Activated T-cell treated with anti-CD3 and anti-CD28 coated beads for 1 hour (primary cell): ENCODE data around the gene USP32.
"Not testable (repeated sequence)": the region's sequence is repeated elsewhere in the genome, so short reads cannot be mapped to it uniquely, and the experiment has no call there.

Experiments used
- DNase-seq: peaks from one replicate; pipeline ENCODE4 v3.0.0-alpha.2; 2020; ENCODE audit warnings: low read depth

The USP32 gene

DNA sequence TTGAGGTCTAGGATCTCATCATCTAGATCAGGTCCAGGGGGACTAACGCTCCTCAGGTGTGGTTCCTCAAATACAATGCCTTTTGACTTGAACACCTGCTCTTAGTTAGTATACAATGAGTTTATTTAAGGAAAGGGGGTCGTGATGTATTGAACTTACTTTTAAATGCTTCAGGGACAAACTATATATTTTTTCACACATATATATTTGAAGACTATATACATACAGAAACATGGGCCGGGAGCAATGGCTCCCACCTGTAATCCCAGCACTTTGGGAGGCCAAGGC is 11.5 kb upstream of the USP32 start:
- no peak for DNase-seq

DNA sequence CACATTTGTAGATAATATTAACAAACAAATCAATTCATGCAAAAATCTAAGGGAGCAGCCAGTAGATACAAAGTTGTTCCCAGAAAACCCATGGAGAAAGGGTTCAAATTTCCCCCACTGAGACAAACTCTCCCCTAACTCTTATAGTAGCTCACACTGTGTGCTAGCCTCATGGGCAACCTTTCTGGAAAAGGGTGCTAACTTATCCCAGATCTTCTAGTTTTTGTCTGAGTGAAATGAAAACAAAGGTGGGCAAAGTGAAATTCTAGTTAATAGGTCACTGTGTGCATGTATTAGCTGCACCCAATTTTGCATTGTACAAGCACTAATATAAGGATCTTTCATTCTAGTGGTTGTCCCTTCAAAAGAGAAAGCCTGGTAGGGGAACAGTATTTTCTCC is 9.9 kb upstream of the USP32 start:
- no peak for DNase-seq

DNA sequence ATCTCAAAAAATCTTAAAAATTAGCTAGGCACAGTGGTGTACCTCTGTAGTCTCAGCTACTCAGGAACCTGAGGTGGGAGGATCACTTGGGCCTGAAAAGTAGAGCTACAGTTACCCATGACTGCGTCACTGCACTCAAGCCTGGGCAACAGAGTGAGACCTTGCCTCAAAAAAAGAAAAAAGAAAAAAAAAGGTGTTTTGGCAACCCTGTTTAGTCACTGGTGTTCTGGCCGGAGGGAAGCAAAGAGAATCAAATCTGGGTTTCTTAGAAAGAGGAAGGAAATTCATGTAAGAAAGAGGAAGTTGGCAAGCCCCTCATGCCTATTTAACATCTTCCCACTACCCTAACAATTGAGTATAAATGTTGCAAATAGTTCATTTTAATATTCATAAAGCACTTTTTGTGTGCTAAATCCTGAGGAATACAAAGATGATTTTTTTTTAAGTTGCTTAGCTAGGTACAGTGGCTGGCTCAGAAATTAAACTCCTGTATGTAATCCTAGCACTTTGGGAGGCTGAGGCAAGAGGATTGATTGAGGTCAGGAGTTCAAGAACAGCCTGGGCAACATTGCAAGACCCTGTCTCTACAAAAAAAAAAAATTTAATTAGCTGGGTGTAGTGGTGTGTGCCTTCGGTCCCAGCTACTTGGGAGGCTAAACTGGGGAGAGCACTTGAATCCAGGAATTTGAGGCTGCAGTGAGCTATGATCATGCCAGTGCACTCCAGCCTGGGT is 6.5 kb upstream of the USP32 start:
- no peak for DNase-seq

DNA sequence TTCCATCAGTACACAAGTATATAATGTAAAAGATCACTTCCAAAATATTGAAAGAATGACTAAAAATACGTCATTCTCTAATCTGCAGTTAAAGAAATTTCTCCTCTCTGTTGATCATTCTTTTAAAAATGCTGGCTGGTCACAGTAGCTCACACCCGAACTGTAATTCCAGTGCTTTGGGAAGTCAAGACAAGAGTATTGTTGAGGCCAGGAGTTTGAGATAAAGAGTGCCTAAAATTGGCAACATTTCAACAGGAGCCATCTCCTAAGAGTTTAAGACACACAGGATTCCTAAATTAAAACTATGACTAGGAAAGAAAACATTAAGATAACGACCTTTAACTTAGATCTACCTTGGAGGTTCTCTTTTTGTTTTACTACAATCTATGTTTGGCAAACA is 4.5 kb upstream of the USP32 start:
- DNase-seq: no peak

DNA sequence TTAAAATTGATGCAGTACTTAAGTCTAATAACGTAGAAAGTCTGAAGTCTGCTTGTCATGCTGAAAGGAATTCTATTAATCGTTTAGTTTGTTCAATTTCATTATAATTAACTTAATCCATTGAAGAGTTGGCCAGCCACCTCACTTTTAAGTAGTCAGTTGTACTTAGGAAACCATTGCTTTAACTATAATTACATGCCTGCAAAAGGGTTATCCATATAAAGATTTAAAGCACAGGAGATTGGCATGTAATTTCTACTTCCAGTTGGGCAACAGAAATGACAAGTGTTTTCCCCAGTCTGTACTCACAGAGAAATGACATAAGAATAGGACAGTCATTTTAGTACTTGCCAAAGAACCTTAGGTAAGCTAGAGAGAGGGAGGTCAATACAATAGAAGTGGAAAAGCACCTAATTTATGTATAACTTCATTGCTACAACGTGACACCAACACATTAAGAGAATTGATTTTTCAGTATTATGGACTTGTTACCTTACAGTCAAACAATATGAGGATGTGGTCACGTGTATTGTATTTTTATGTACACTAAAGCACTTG is 3.7 kb upstream of the USP32 start:
- no peak for DNase-seq

DNA sequence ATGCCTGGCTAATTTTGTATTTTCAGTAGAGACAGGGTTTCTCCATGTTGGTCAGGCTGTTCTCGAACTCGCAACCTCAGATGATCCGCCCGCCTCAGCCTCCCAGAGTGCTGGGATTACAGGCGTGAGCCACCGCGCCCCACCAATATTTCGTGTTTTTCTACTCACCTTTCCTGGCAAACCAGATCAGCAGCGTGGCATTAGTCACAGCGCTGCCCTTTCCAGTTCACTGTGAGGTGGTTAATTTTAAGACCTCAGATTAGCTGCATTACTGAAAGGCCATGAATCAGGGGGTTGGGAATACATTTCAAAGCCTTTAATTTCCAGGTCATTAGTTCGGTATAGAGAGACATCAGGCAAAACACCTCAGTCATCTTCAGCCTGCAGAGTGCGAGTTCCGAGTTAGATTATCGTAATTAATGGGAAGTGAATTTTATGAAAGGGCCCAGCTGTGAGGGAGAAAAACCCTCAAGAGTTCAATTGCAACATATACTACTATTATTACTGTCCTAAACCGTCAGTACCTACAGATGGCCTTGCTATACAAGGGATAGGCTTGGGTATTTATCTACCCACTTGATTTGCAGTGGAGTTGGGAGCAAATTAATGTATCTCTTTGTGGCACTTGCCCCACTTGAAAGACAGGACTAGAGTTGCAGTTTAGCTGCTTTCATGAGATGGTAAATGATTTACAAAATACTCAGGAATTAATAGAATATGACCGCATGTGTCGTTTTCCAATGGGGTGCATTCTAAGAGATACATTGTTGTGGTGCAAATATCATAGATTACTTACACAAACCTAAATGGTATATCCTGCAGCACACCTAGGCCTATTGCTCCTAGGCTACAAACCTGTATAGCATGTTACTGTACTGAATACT is 2.1 kb upstream of the USP32 start:
- no peak for DNase-seq

DNA sequence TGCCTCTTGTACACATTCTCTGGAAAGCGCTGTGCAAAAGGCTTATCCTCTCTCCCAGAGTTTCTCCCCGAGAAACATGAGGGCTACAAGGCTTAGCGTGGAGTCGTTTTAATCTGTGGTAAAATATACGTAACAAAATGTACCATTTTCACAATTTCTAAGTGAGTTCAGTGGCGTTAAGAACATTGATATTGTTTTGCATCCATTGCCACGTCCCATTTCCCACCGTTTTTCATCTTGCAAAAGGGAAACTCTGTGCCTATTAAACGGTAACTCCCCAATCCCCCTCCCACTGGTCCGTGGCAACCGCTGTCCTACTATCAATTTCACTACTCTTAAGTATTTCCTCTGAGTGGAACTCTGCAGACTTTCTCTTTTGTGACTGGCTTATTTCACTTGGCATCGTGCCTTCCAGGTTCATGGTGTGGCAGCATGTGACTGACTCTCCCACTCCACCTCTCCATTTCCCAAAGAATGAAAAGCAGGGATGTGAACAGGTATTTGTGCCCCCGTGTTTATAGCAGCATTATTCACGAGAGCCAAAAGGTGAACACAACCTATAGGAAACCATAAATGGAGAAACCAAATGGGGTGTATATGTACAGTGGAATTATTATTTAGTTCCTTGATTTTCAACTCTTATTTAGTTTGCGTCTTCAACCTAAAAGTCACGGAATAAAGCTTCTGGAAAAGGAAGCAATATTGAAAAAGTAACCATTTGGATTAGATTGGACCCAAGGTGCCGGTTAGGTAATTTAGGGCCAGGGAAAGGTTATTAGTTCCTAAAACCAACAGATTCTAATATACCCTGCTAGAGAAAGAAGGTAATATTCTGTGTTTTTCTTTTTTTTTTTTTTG is 1.1 kb upstream of the USP32 start:
- no peak for DNase-seq

DNA sequence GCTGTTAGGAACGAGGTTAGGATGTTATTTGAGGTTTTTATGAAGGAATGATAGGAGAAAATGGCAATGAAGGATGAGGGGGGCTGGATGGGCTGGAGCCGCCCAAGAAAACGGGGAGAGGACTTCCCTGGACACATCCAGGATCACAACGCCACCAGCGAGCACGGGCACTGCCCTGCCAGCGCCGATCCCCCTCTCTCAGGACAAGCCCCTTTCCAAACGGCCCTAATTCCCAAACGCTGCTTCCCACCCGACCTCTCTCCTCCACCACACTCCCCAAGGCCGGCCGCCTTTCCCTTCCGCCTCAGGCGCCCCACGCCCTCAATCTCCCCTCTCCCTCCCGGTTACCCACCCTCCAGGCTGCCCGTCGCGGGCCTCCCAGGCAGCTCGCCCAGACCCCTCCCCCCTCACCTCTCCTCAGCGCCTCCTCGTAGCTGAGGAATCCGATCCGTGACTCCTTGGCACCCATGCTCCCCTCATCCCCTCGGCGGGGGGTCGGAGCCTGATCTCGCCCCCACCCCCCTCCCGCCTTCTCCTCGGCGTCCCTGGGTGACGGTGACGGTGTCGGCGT is 377 bp downstream of the USP32 start:
- no peak for DNase-seq

DNA sequence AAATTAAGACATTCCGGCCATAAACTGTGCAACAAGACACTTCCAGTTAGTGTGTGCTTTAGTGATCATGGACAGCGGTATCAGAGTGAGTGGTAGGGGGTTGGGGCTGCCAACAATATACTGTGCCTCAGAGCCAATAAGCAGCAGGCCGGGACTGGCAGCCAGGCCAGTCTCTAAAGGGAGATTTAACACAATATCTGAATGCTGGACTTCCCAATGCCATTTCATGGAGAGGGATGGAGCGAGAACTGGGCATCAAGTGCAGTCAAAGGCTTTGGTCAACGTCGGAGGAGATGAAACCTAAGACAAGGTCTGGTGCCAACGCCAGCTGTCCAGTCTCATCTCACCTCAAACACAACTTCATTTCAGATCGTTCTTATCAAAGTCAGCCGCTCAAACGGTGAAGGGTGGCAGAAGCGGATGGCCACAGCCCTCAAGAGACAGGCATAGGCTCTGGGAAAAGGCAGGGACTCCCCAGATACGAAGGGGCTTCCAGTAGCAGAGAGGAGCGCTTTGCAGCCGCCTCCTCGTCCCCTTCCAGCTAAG is 935 bp downstream of the USP32 start:
- DNase-seq: peak; percentile 17

DNA sequence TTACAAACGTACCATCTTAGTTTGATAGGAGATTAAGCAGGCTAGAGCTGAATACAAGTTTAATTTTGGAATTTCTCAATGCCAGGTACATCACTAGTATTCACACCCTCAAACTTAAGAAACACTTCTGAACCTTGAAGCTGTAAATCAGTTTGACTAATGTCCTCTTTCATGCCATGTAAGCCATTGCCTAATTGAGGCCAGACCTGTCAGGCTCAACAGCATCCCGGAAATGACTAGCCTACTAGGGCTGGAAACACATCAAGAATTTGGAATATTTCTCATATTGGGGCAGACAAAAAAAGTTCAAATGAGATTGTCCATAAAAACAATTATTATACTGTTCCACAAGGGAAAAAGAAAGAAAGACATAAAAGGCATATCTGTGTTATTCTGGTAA is 1.7 kb downstream of the USP32 start:
- no peak for DNase-seq

DNA sequence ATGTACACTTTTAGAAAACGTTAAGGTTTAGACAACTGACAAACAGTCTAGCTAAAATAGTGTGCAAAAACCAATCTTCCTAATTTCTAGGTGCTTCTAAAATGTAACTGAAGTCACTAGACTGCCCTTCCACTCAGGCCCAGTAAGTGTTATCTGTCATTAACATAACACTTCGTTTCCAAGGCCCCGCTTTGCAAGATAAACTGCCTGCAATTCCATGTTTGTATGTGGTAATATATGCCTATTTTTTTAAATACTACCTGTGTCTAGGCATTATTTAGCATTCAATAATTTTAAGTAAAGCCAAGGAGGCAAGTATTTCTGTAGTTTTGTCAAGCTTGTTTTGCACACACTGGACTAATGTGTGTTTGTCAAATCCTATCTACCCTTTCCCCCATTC is 3.2 kb downstream of the USP32 start:
- no peak for DNase-seq

DNA sequence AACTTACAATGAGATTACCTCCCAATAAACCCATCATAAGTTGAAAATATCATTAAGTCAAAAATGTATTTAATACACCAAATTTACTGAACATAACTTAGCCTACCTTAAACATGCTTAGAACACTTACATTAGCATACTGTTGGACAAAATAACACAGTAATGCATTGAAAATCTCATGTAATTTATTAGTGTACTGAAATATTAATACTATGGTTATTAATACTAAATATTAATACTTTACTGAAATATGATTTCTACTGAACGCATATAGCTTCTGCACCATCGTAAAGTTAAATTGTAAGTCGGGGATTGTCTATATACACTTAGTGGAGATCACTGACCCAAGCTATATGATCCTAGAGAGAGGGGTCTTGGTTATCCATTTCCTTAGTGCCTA is 4.3 kb downstream of the USP32 start:
- no peak for DNase-seq

DNA sequence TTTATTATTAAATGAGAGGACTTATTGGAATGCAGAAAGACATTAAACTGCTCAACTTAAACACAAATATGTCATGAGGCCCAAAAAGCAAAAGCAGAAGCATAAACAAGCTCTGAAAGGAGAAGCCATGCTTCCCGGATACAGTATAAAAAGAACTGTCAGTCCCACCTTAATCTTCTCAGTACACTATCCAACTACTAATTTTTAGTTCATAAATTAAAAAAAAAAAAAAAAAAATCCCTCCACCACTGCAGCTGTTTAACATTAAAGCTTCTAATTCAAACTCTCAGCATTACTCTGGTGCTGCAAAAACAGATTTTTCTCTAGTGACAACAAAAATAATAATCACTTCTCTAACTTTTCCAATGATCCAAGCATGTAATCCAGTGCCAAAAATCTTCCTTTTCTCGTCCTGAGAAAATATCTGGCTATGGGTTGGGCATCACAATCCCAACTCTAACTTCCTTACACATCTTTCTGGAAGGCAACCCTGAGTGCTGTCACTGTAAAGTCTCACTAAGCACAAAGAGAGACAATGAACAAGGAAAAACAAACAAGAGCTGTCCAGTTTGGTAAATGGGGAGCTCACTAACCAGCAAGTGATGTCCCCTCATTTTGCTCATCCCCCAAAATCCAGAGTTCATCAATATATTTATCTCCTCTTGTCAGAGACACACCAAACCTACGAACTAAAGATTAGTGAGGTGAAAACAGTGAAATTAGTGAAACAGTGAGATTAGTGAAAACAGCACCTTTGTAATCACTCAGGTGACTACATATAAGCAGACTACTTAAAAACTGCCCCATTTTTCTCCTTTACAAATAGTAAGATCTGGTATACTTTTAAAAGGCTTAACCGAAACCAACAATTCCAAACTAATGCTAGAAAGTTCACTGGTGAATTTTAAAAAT is 5.5 kb downstream of the USP32 start:
- no peak for DNase-seq

DNA sequence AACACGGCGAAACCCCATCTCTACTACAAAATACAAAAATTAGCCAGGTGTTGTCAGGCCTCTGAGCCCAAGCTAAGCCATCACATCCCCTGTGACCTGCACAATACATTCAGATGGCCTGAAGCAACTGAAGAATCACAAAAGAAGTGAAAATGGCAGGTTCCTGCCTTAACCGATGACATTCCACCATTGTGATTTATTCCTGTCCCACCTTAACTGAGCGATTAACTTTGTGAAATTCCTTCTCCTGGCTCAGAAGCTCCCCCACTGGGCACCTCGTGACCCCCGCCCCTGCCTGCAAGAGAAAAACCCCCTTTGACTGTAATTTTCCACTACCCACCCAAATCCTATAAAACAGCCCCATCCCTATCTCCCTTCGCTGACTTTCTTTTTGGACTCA is 7.0 kb downstream of the USP32 start:
- not testable (repeated sequence) for DNase-seq

DNA sequence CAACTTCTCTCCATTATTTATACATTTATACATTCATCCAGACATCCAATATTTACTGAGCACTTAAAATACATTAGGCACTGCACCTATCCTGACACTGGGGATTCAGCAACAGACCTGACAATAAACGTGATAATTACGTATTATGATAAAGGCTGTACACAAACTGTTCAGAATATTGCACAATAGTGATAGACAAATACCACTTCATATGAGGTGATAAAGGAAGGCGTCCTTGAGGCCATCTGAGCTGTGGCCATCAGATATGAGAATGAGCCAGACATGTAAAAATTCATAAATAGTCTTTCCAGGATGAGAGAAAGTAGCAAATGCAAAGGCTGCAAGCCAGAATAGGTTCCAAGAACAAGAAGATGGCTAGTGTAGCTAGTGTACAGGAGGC is 8.6 kb downstream of the USP32 start:
- DNase-seq: no peak

DNA sequence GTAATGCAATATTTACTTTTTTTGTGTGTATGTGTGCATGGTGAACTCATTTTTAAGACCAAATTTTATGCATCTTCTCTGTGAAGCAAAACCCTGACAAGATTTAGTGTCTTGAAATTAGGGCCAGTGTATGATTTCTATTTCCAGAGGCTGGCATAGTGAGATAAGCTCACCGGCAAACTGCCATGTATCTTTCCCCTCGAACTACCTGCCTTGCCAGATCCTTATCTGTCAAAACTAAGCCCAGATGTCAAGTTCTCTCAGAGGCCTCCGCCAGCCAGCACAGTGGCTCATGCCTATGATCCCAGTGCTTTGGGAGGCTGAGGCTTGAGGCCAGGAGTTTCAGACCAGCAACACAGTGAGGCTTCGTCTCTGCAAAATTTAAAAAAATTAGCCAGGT is 10.0 kb downstream of the USP32 start:
- no peak for DNase-seq

DNA sequence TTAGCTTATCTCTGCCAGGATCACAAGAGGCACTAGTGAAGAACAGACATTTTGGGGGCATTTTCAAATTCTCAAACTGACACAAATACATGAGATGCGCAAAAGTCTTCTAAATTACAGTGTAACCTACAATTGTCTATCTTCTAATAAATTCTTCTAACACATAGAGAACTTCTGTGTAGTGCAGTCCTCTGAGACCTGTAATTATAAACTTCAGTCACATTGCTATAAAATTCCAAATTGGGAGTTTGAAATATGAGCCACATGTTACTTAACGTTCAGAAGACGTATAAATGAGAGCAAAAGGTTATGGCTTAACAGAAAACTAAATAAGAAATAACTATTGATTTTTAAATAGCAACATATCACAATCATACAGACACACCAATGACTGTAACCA is 12.5 kb downstream of the USP32 start:
- DNase-seq: not testable (repeated sequence)

DNA sequence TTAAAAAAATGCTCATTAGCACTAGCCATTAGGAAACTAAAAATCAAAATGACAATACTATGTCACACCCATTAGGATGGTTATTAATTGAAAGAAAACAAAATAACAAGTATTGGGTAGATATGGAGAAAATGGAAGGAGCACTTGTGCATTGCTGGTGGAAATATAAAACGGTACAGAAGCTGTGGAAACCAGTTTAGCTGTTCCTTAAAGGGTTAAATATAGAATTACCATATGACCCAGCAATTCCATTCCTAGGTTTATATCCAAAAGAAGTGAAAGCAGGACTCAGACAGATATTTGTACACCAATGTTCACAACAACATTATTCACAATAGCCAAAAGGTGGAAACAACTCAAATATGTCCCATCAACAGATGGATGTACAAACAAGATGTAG is 13.7 kb downstream of the USP32 start:
- DNase-seq: not testable (repeated sequence)

DNA sequence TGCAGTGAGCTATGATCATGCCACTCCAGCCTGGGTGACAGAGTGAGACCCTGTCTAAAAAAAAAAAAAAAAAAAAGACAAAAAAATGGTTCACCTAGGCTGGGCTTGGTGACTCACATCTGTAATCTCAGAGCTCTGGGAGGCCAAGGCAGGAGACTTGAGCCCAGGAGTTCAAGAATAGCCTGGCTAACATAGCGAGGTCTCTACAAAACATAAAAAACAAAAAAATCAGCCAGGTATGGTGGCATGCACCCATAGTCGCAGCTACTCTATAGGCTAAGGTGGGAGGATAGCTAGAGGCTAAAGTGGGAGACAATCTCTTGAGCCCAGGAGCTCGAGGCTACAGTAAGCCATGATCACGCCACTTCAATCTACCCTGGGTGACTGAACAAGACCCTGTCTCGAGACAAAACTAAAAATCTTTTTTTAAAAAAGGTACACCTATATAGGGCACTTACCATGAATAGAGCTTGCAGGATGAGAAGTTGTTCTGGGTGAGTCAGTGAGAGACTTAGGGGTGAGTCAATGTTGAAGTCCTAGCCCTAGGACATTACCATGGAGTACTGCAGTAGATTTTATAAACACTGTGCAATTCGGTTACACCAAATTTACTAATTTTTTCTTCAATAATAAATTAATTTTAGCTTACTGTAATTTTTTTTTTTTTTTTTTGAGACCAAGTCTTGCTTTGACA is 19.0 kb downstream of the USP32 start:
- no peak for DNase-seq

DNA sequence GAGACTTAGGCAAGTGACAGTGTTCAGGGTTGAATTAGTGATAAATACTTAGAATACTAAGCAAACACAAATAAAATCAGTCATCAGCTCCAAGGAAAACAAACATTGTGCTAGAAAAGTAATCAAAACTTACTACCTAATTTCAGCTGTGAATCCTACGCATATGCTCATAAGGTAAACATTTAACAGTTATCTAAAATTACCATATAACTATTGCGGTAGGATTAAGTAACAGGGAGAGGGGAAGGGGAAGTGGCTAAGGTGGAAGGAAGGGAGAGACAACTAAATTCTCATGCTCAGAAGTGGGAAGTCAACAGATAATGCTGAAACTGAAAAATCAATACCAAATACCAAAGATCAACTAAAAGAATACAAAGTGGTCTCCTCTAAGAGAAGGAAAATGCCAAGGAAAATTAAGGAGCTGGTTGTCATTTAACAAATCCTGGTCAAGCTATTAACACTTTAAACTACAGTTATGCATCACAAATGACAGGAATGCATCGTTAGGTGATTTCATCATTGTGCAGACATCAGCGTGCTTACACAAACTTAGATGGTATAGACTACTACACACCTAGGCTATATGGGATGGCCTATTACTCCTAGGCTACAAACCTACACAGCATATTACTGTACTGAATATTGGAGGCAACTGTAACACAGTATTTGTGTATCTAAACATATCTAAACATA is 20.0 kb downstream of the USP32 start:
- DNase-seq: no peak
